Breast epithelium (tissue), 4 donors: ENCODE data around the gene ZNF550. TPM values are rescaled to one million over a fixed set of nuclear protein-coding genes. Genes with fewer than 3 reads are reported as not detected.
A peak's percentile ranks its signal among the peaks of the same experiment; 100 is the strongest.
"Not testable (repeated sequence)": the region's sequence is repeated elsewhere in the genome, so short reads cannot be mapped to it uniquely, and the experiment has no call there.

ENCODE experiments used
- DNase-seq, 2 donors: peaks; one replicate each; pipeline ENCODE4 v3.0.0-alpha.2; 2019; ENCODE audit warnings: low spot score in 2 of 2
- H3K27ac ChIP-seq, 2 donors: fragments of 200-600 bp; sonication (generic) in 1 of 2; one replicate each; pipeline ENCODE4 v1.5.1; 2016 to 2019; ENCODE audit warnings: mild to moderate bottlenecking in 1 of 2
- H3K27me3 ChIP-seq, 2 donors: fragments of 200-600 bp; sonication (generic) in 1 of 2; one replicate each; pipeline versions ENCODE4 v1.5.1 to v1.6.0; 2017 to 2019; ENCODE audit warnings: control low read depth in 1 of 2, mild to moderate bottlenecking in 1 of 2
- H3K36me3 ChIP-seq: fragments of 200-600 bp; one replicate; pipeline ENCODE4 v1.5.1; 2019
- H3K4me1 ChIP-seq, 2 donors: fragments of 200-600 bp; sonication (generic); one replicate each; pipeline ENCODE4 v1.5.1; 2016 to 2019; ENCODE audit warnings: control low read depth in 1 of 2
- H3K4me3 ChIP-seq, 3 donors: fragments of 200-600 bp; sonication (generic); 1 replicate in 2 of 3; 2 replicates in 1 of 3; pipeline ENCODE4 v1.5.1; 2016 to 2019; ENCODE audit warnings: mild to moderate bottlenecking in 3 of 3, moderate library complexity in 2 of 3
- H3K9me3 ChIP-seq, 2 donors: fragments of 200-600 bp; sonication (generic) in 1 of 2; one replicate each; pipeline ENCODE4 v1.5.1; 2016 to 2019; ENCODE audit warnings: control low read depth in 1 of 2
- POLR2A ChIP-seq: fragments of 450-650 bp; IDR thresholded peaks from one replicate; pipeline ENCODE4 v1.6.1; 2016; ENCODE audit warnings: antibody characterized with exemption, mild to moderate bottlenecking, moderate library complexity
- POLR2AphosphoS5 ChIP-seq, 3 donors: sonication (generic); formaldehyde crosslinking; IDR thresholded peaks; one replicate each; pipeline ENCODE4 v1.6.1; 2017; ENCODE audit warnings: antibody characterized with exemption in 3 of 3
- intact Hi-C: fragments of 100-400 bp; cut with DNase I; formaldehyde crosslinking; loops from one replicate; pipeline ENCODE4 v1.15.1; 2023; ENCODE audit warnings: low total_unique reads
- total RNA-seq, 3 donors: library from RNA; depleted of rRNA; stranded (reverse); fragments of >200 nt; gene quantifications; one replicate each; pipeline ENCODE4 v1.1.0, GENCODE V29; 2016
- TF ChIP-seq, protein P1 (sequence below), 3 donors: fragments of 450-650 bp; IDR thresholded peaks; one replicate each; pipeline ENCODE4 v1.5.1; 2016 to 2017; ENCODE audit warnings: antibody characterized with exemption in 3 of 3, mild to moderate bottlenecking in 3 of 3, moderate library complexity in 3 of 3

ZNF550 gene
- total RNA-seq, 3 donors from 2014 or later: 5.4 to 15.5 (median 15.1) TPM

DNA sequence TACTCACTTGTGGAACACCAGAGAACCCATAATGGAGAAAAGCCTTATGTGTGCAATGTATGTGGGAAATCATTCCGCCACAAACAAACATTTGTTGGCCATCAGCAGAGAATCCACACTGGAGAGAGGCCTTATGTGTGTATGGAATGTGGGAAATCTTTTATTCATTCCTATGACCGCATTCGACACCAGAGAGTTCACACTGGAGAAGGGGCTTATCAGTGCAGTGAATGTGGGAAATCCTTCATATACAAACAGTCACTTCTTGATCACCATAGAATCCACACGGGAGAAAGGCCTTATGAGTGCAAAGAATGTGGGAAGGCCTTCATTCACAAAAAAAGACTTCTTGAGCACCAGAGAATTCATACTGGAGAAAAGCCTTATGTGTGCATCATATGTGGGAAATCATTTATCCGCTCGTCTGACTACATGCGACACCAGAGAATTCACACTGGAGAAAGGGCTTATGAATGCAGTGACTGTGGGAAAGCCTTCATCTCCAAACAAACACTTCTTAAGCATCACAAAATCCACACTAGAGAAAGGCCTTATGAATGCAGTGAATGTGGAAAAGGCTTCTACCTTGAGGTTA is 21.6 kb downstream of the ZNF550 start:
- Histone ChIP-seq H3K4me1 (no peaks in the 10 kb centered on the region), H3K9me3 (peaks cover 96 to 100% of the 10 kb centered on the region in 2 donors), H3K27ac (no peak overlapping the region), H3K36me3 (peaks cover 50% of the 10 kb centered on the region), H3K27me3 (no peaks in the 10 kb centered on the region), H3K4me3 (peak overlapping the region in 1 of 3 donors; percentile 36)
- TF ChIP-seq POLR2A (no peak), POLR2AphosphoS5 (IDR thresholded peaks at IDR 0.05) (no peak)
- TF ChIP-seq, protein P1, sequence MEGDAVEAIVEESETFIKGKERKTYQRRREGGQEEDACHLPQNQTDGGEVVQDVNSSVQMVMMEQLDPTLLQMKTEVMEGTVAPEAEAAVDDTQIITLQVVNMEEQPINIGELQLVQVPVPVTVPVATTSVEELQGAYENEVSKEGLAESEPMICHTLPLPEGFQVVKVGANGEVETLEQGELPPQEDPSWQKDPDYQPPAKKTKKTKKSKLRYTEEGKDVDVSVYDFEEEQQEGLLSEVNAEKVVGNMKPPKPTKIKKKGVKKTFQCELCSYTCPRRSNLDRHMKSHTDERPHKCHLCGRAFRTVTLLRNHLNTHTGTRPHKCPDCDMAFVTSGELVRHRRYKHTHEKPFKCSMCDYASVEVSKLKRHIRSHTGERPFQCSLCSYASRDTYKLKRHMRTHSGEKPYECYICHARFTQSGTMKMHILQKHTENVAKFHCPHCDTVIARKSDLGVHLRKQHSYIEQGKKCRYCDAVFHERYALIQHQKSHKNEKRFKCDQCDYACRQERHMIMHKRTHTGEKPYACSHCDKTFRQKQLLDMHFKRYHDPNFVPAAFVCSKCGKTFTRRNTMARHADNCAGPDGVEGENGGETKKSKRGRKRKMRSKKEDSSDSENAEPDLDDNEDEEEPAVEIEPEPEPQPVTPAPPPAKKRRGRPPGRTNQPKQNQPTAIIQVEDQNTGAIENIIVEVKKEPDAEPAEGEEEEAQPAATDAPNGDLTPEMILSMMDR (IDR thresholded peaks at IDR 0.05): no peak
- no peak for DNase-seq
- intact Hi-C loops: no loop called here

DNA sequence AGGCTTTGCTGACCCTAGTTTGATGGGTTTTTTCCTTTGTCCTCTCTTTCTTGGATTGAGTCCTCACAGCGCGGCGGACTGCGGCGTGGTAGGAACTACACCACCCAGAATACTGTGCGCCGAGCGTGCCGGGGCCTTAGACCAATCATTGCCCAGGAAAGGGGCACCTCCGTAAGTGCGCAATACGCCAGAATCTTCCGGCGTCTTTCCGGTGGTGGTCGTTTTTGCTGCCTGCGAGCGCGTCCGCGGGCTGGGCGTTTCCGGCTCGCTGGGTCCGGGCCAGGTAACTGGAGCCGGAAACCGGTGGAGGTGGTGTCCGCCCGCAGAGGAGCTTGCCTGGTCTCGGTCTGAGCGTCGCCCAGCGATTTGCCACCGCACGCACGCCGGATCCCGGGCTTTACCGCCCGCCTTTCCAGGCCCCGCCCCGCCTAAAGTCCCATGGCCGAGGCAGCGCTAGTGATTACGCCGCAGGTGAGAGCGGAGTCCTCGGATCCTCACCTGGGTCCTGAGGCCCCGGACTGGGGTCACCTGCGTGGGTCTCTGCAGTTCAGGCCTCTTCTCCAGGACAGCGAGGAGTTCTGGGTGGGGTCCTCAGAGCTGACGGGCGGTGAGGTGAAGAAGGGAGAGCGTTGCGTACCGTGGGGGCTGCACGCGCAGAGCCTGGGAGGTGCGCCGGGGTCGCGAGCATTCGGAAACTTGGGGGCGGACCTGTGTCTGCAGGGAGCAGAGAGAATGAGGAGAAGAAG is 32.4 kb downstream of the ZNF550 start, which contains the start of gene ZNF549:
Gene ZNF549 (plus strand): TSS at position 221 of the 746 bp plus-strand sequence. CDS start 218 bp downstream, at position 439.
- peak; percentile 85 to 87 for DNase-seq
- Histone ChIP-seq H3K27ac (peak within 1 kb of the TSS; percentile 74 to 81), H3K4me3 (peak within 1 kb of the TSS; percentile 67 to 98 (median 86)), H3K4me1 (no peaks in the 10 kb centered on the region), H3K27me3 (no peaks in the 10 kb centered on the region), H3K36me3 (peaks cover 11% of the 10 kb centered on the region), H3K9me3 (peaks cover 30% of the 10 kb centered on the region in 2 donors)
- intact Hi-C loops: no loop called here
- TF ChIP-seq POLR2AphosphoS5 (IDR thresholded peaks at IDR 0.05) (peak; percentile 65 to 70 (median 67)), POLR2A (no peak)
- TF ChIP-seq, protein P1 (IDR thresholded peaks at IDR 0.05): peak in 2 of 3 donors; percentile 9 to 30

DNA sequence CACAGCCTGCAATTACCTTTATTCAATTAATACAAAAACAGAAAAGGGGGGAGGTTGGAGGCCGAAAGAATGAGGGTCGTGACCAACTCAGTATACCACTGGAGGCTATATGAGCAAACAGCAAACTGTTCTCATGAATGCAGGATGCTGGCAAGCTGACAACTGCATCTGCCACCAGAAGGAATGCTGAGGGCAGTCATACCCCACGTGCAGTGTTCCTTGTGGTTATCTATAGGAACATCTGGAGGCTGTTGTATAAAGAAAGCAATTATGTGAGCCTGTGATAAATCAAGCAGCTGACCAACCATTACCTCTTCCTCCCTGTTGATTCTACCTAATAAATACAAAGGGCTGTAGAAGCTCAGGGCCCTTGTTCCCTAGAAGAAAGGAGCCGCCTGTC is 41.6 kb downstream of the ZNF550 start:
- intact Hi-C loops, H3K4me3 ChIP-seq, H3K27me3 ChIP-seq, H3K36me3 ChIP-seq, DNase-seq, H3K27ac ChIP-seq, H3K4me1 ChIP-seq: not testable (repeated sequence)
- peaks cover 33 to 44% of the 10 kb centered on the region in 2 donors for H3K9me3 ChIP-seq

DNA sequence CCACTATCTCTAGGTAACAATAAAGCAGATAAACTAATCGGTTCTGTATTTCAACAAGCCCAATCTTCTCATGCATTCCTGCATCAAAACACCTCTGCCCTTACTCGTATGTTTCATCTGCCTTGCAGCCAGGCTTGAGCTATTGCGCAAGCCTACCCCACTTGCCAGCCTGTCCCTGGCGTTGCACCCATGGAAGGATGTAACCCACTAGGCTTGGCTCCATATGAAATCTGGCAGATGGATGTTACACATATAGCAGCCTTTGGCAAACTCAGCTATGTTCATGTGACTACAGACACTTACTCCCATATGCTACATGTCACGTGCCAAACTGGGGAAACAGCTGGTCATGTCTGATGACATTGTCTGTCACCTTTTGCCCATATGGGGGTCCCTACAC is 44.4 kb downstream of the ZNF550 start:
- H3K9me3 ChIP-seq: peaks cover 30 to 69% of the 10 kb centered on the region in 2 donors
- no peak overlapping the region for H3K27ac ChIP-seq
- TF ChIP-seq POLR2A: no peak
- TF ChIP-seq, protein P1 (IDR thresholded peaks at IDR 0.05): no peak
- TF ChIP-seq POLR2AphosphoS5 (IDR thresholded peaks at IDR 0.05): no peak
- H3K36me3 ChIP-seq: no peaks in the 10 kb centered on the region
- no peaks in the 10 kb centered on the region for H3K27me3 ChIP-seq
- DNase-seq: no peak
- no peak overlapping the region for H3K4me3 ChIP-seq
- H3K4me1 ChIP-seq: no peaks in the 10 kb centered on the region
- intact Hi-C loops: no loop called here

DNA sequence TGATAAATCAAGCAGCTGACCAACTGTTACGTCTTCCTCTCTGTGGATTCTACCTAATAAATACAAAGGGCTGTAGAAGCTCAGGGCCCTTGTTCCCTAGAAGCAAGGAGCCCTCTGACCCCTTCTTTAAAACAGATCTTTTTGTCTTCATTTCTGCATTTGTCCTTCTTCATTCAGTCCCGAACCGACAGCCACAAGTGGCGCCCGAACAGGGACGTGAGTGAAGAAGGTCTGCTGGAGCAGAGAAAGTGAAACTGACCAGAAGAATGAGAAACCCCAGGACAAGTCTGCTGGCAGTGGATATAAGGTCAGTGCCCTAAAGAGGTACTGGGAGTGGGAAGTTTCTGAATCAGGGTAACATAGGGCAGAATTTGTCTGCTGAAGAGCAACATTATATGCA is 46.8 kb downstream of the ZNF550 start:
- no peak for DNase-seq
- Histone ChIP-seq H3K4me1 (no peaks in the 10 kb centered on the region), H3K27ac (no peak overlapping the region), H3K9me3 (peaks cover 34 to 69% of the 10 kb centered on the region in 2 donors), H3K4me3 (no peak overlapping the region), H3K36me3 (no peaks in the 10 kb centered on the region), H3K27me3 (no peaks in the 10 kb centered on the region)
- TF ChIP-seq POLR2AphosphoS5 (IDR thresholded peaks at IDR 0.05): no peak
- TF ChIP-seq POLR2A: no peak
- TF ChIP-seq, protein P1 (IDR thresholded peaks at IDR 0.05): no peak
- intact Hi-C loops: no loop called here
